Glutamatergic neuron (in vitro differentiated cells): ENCODE data around the gene BEAN1. TPM values are rescaled to one million over a fixed set of nuclear protein-coding genes. Genes with fewer than 3 reads are reported as not detected.

Experiments used
- DNase-seq: peaks from one replicate; pipeline ENCODE4 v3.0.0; 2022
- H3K27ac Mint-ChIP-seq: one replicate; pipeline ENCODE4 v1.8.0; 2020; ENCODE audit warnings: mild to moderate bottlenecking, mixed read lengths, inconsistent platforms; ENCODE audit not compliant: unreplicated experiment
- H3K27me3 Mint-ChIP-seq: one replicate; pipeline ENCODE4 v1.8.0; 2020; ENCODE audit warnings: mild to moderate bottlenecking, moderate library complexity, mixed read lengths, inconsistent platforms; ENCODE audit not compliant: unreplicated experiment
- H3K36me3 Mint-ChIP-seq: one replicate; pipeline ENCODE4 v1.8.0; 2020; ENCODE audit warnings: mild to moderate bottlenecking, mixed read lengths, inconsistent platforms; ENCODE audit not compliant: unreplicated experiment
- H3K4me1 Mint-ChIP-seq: one replicate; pipeline ENCODE4 v1.8.0; 2020; ENCODE audit warnings: mild to moderate bottlenecking, low read depth, mixed read lengths, inconsistent platforms; ENCODE audit not compliant: unreplicated experiment
- H3K4me3 Mint-ChIP-seq: one replicate; pipeline ENCODE4 v1.8.0; 2020; ENCODE audit warnings: mild to moderate bottlenecking, mixed read lengths, inconsistent platforms; ENCODE audit not compliant: unreplicated experiment
- H3K9me3 Mint-ChIP-seq: one replicate; pipeline ENCODE4 v1.8.0; 2020; ENCODE audit warnings: mild to moderate bottlenecking, moderate library complexity, mixed read lengths, inconsistent platforms; ENCODE audit not compliant: unreplicated experiment
- total RNA-seq: library from RNA; stranded (reverse); fragmentation: NEBNext Ultra II Directional; extraction: Animal tissue kit (Norgen Biotek cat#: 25700); gene quantifications from one replicate; pipeline ENCODE4 v1.2.1, GENCODE V29; 2021; ENCODE audit not compliant: unreplicated experiment
- TF ChIP-seq, protein P1 (sequence below): fragments of 200-600 bp; sonication (generic); IDR thresholded peaks from one replicate; pipeline ENCODE4 v1.5.0; 2021; ENCODE audit not compliant: partially characterized antibody, unreplicated experiment

BEAN1 gene
- total RNA-seq, 1 donor from 2014 or later, result 1.8 TPM

DNA sequence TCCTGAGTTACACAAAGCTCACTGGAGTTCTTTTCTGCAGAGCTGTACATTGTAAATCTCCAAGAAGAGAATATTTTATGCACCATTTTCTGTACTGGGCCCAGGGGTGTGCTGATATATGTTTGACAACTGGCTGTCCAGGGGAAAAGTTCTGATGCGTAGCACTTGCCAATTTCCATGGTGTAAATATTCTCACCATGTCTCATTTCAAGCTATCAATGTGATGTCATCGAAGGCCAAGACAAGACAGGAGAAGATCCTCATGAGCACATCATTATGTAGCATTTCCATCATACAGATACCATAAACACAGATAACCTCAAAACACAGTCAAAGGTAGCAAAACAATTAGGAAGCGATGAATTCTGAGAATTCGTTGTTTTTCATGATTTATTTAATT lies 41.7 kb upstream of the BEAN1 start:
- Mint-ChIP-seq H3K27ac (no peak overlapping the region), H3K9me3 (peaks cover 3% of the 10 kb centered on the region), H3K36me3 (peaks cover 7% of the 10 kb centered on the region), H3K4me1 (no peaks in the 10 kb centered on the region), H3K27me3 (peaks cover 10% of the 10 kb centered on the region), H3K4me3 (no peak overlapping the region)
- TF ChIP-seq, protein P1, sequence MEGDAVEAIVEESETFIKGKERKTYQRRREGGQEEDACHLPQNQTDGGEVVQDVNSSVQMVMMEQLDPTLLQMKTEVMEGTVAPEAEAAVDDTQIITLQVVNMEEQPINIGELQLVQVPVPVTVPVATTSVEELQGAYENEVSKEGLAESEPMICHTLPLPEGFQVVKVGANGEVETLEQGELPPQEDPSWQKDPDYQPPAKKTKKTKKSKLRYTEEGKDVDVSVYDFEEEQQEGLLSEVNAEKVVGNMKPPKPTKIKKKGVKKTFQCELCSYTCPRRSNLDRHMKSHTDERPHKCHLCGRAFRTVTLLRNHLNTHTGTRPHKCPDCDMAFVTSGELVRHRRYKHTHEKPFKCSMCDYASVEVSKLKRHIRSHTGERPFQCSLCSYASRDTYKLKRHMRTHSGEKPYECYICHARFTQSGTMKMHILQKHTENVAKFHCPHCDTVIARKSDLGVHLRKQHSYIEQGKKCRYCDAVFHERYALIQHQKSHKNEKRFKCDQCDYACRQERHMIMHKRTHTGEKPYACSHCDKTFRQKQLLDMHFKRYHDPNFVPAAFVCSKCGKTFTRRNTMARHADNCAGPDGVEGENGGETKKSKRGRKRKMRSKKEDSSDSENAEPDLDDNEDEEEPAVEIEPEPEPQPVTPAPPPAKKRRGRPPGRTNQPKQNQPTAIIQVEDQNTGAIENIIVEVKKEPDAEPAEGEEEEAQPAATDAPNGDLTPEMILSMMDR, result no peak
- no peak for DNase-seq

DNA sequence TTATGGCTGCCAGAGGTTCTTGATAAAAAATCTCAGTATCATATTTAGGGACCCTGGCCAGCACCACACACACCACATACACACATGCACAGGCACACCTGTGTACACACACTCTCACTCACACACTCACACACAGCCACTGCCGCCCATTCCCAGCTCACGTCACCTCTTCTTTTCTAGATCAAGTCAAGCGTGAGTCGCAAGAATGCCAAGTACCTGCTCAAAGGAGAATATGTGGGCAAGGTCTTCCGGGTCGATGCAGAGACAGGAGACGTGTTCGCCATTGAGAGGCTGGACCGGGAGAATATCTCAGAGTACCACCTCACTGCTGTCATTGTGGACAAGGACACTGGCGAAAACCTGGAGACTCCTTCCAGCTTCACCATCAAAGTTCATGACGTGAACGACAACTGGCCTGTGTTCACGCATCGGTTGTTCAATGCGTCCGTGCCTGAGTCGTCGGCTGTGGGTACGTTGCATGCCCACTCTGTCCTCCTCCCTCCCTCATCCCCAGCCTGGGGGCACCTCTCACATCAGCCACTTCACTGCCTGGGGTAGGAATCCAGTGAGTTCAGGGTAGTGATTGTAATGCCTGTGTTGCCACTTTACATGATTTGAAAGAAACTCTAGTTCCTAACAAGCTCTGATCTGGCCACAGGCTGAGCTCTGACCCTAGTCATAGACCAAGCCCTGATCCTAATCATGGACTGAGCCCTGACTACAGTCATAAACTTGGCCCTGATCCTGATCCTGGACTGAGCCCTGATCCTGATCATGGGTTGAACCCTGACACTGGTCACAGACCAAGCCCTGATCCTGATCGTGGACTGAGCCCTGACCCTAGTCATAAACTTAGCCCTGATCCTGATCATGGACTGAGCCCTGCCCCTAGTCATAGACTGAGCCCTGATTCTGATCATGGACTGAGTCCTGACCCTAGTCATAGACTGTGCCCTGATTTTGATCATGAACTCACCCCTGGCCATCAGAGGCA lies 40.2 kb upstream of the BEAN1 start:
- Mint-ChIP-seq H3K27ac (no peak overlapping the region), H3K27me3 (peaks cover 8% of the 10 kb centered on the region)
- TF ChIP-seq, protein P1, result no peak

DNA sequence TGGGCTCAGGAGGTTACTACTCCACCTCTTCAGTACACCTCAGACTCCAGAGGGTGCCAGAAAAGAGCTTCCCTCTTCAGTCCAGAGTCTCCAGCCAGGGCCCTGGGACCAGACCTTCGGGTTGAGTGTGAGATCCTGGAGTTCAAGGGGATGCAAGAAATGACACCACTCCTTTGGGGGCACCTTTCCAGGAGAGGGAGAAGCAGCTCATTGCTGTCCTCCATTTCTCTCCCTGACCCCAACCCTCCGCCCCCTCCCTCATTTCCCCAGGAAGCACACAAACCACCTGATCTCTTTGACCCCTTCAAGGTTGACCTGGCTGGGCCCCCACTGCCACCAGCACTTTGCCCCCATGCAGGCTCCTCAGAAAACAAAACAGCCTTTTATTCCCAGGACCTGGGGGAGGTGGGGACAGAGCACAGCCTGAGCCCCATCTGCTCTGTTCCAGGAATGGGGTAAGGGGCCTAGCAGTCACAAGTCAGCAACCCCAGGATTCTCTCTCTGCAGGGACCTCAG lies 39.2 kb upstream of the BEAN1 start:
- peaks cover 2% of the 10 kb centered on the region for H3K4me1 Mint-ChIP-seq
- TF ChIP-seq, protein P1, result no peak
- H3K9me3 Mint-ChIP-seq, result peaks cover 3% of the 10 kb centered on the region
- peaks cover 6% of the 10 kb centered on the region for H3K27me3 Mint-ChIP-seq
- no peak for DNase-seq
- H3K36me3 Mint-ChIP-seq, result peaks cover 4% of the 10 kb centered on the region
- no peak overlapping the region for H3K4me3 Mint-ChIP-seq
- no peak overlapping the region for H3K27ac Mint-ChIP-seq

More for the DNA sequence above, 40.2 kb upstream of the BEAN1 start:
- Mint-ChIP-seq H3K36me3 (peaks cover 4% of the 10 kb centered on the region), H3K4me1 (peaks cover under 1% of the 10 kb centered on the region), H3K4me3 (no peak overlapping the region), H3K9me3 (peaks cover 3% of the 10 kb centered on the region)
- no peak for DNase-seq

DNA sequence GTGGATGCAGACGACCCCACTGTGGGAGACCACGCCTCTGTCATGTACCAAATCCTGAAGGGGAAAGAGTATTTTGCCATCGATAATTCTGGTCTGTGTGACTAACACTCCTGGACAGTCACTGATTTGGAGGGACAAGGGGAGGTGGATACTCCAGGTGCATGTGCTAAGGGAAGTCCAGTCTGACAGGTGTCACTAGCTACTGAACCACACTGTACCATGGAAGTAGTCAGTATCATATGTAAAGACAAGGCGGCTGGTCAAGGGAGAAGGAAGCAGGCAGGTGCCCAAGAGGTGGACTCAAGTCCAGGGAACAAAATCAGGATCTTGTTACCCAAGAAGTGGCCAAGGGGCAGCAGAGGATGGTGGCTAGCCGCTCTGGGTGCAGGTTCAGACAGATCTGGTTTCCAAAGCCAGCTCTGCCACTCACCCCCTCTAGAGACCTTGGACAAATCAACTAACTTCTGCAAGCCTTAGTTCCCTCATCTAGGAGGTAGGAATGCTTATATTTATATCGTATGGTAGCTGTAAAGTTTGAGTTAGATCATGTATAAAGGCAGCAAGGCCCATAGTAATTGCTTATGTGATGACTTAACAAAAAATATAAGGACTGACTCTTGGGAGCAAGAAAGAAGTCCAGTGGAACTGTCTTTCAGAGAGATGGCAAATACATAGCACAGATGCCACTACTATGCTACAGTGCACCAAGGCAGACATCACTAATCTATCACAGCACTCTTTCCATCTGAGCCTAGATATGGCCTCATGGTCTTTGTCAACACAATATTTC lies 38.5 kb upstream of the BEAN1 start:
- H3K4me1 Mint-ChIP-seq, result peaks cover 2% of the 10 kb centered on the region
- H3K27me3 Mint-ChIP-seq, result peaks cover 6% of the 10 kb centered on the region
- TF ChIP-seq, protein P1, result no peak
- DNase-seq, result no peak
- peaks cover 3% of the 10 kb centered on the region for H3K9me3 Mint-ChIP-seq
- H3K36me3 Mint-ChIP-seq, result peaks cover 4% of the 10 kb centered on the region
- no peak overlapping the region for H3K4me3 Mint-ChIP-seq
- H3K27ac Mint-ChIP-seq, result no peak overlapping the region
